ENCODE data around the gene SNAPC3.

The SNAPC3 gene

DNA sequence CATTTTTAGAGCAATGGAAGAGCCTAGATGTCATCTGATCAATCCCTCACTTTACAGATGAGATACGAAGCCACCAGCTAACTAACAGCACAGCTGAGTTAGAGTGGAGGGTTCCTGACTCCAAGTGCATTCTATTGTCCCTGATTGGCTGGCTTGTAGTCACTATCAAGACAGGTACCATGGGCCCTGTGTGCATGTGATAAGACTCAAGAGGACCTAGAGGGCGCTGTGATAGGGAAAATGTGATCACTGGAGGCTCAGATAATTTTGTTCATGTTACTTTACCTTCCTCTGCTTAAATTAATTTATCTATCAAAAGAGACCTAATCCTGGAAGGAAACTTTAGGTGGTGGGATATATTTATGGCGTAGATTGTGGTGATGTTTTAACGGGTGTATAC lies 19.5 kb upstream of the SNAPC3 start:
- TF ChIP-seq, protein P1, sequence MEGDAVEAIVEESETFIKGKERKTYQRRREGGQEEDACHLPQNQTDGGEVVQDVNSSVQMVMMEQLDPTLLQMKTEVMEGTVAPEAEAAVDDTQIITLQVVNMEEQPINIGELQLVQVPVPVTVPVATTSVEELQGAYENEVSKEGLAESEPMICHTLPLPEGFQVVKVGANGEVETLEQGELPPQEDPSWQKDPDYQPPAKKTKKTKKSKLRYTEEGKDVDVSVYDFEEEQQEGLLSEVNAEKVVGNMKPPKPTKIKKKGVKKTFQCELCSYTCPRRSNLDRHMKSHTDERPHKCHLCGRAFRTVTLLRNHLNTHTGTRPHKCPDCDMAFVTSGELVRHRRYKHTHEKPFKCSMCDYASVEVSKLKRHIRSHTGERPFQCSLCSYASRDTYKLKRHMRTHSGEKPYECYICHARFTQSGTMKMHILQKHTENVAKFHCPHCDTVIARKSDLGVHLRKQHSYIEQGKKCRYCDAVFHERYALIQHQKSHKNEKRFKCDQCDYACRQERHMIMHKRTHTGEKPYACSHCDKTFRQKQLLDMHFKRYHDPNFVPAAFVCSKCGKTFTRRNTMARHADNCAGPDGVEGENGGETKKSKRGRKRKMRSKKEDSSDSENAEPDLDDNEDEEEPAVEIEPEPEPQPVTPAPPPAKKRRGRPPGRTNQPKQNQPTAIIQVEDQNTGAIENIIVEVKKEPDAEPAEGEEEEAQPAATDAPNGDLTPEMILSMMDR (IDR thresholded peaks at IDR 0.05; ENCODE audit: insufficient read depth, missing control alignments): peak; percentile 24
- no peak for DNase-seq (ENCODE audit: insufficient read length, low spot score)
- no peak for FAIRE-seq

DNA sequence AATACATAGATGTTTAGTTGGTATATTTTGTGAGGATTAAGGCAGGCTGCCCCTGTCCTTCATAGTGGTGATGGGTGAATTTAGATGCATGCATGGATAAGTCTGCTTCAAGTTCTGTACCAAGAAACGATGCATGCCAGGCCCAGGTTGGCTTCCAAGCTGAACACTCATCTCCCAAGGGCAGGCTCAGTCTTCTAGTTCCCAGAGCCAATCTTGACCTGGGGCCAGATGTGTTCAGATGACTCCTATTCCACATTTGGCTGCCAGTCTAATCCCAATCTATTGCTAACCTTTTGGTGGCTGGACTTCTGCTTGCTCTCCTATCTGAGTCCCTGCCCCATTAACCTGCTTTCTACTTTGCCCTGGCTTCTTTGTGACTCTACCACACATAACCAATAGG lies 18.5 kb upstream of the SNAPC3 start:
- DNase-seq (ENCODE audit: insufficient read length, low spot score): no peak
- no peak for FAIRE-seq
- TF ChIP-seq, protein P1 (IDR thresholded peaks at IDR 0.05; ENCODE audit: insufficient read depth, missing control alignments): no peak

DNA sequence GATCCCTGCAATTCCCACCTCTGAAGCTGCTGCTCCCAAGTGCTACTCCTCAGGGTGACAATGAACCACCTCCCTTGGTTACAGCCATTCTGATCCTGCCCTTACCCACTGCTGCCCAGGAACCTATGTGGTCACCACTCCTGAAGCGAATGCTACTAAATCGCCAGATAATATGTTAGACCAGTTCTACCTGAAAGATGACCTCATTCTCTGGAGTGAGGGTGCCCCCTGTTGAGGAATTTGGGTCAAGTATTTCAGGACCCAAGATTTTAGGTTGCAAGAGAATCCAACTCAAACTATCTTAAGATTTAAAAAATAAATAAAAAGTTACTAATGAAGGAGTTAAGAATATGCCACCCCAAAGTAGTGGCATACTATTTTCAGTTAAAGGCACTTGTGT lies 5.8 kb upstream of the SNAPC3 start:
- no peak for FAIRE-seq
- no peak for DNase-seq (ENCODE audit: insufficient read length, low spot score)
- TF ChIP-seq, protein P1 (IDR thresholded peaks at IDR 0.05; ENCODE audit: insufficient read depth, missing control alignments): peak; percentile 34

GRCh38 chr9:15417626-15418025 lies 5.0 kb upstream of the SNAPC3 start:
- no peak for FAIRE-seq

DNA sequence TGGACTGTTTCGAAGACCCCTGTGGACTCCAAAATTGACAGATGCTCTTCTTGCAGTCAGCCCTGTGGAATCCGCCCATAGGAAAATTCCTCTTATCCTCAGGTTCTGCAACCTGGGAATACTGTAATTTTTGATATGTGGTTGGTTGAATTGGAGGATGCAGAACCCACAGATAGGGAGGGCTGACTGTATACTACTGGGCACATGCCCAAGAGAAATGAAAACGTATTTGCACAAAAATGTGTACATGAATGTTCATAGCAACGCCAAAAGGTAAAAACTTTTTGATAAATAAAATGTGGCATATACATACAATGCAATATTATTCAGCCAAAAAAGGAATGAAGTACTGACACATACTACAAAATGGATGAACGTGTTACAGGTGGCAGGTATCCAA lies 1.9 kb upstream of the SNAPC3 start:
- FAIRE-seq (no peak), DNase-seq (ENCODE audit: insufficient read length, low spot score) (no peak)
- TF ChIP-seq, protein P1 (IDR thresholded peaks at IDR 0.05; ENCODE audit: insufficient read depth, missing control alignments): no peak

More at GRCh38 chr9:15417626-15418025, 5.0 kb upstream of the SNAPC3 start:
- TF ChIP-seq, protein P1 (IDR thresholded peaks at IDR 0.05; ENCODE audit: insufficient read depth, missing control alignments): no peak
- DNase-seq (ENCODE audit: insufficient read length, low spot score): no peak

GRCh38 chr9:15421532-15421931 lies 1.1 kb upstream of the SNAPC3 start:
- TF ChIP-seq, protein P1 (IDR thresholded peaks at IDR 0.05; ENCODE audit: insufficient read depth, missing control alignments): no peak
- FAIRE-seq: no peak
- DNase-seq (ENCODE audit: insufficient read length, low spot score): no peak

DNA sequence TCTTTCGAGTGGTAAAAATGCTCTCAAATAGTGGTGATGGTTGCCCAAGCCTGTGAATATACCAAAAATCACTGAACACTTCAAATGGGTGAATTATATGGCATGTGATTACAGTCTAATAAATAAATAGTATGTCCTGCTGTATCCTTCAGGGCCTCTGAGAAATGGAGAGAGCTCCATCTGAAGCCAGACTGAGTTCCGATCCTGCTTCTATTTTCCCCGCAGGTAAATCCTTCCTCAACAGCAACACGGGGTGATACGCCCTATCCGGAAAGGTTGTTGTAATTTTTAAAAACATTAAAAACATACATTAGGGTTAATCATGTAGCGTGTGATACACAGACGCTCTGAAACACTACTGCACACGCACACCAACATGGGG lies 695 bp upstream of the SNAPC3 start:
- FAIRE-seq (no peak), DNase-seq (ENCODE audit: insufficient read length, low spot score) (no peak)
- TF ChIP-seq, protein P1 (IDR thresholded peaks at IDR 0.05; ENCODE audit: insufficient read depth, missing control alignments): no peak

Measured in D721Med (cell line).